Stomach (tissue), 9 donors: ENCODE measurements around the gene C1orf35. TPM values are rescaled to one million over a fixed set of nuclear protein-coding genes. Genes with fewer than 3 reads are reported as not detected.
A peak's percentile ranks its signal among the peaks of the same experiment; 100 is the strongest.

ENCODE experiments used
- DNase-seq, 2 donors: peaks; one replicate each; pipeline versions ENCODE4 v3.0.0 to v3.0.0-alpha.2; 2013 to 2019
- H3K27ac ChIP-seq, 5 donors: fragments of 200-600 bp in 4 of 5; sonication (generic) in 4 of 5; one replicate each; pipeline ENCODE4 v1.5.1; 2013 to 2019; ENCODE audit warnings: mild to moderate bottlenecking in 1 of 5, moderate library complexity in 1 of 5
- H3K27me3 ChIP-seq, 3 donors: fragments of 200-600 bp; sonication (generic); one replicate each; pipeline ENCODE4 v1.5.1; 2017 to 2019; ENCODE audit warnings: mixed run types in 1 of 3
- H3K36me3 ChIP-seq, 4 donors: fragments of 200-600 bp; sonication (generic); 1 replicate in 3 of 4; 2 replicates in 1 of 4; pipeline ENCODE4 v1.5.1; 2016 to 2019
- H3K4me1 ChIP-seq, 4 donors: fragments of 200-600 bp; sonication (generic); one replicate each; pipeline ENCODE4 v1.5.1; 2016 to 2019
- H3K4me3 ChIP-seq, 4 donors: fragments of 200-600 bp; sonication (generic) in 3 of 4; one replicate each; pipeline ENCODE4 v1.5.1; 2016 to 2019; ENCODE audit warnings: mild to moderate bottlenecking in 1 of 4
- H3K9me3 ChIP-seq, 4 donors: fragments of 200-600 bp; sonication (generic); one replicate each; pipeline ENCODE4 v1.5.1; 2016 to 2019
- CTCF ChIP-seq, 7 experiments: fragments of 450-650 bp in 4 of 7; fragments of 200-600 bp in 3 of 7; sonication (generic) in 3 of 7; IDR thresholded peaks; one replicate each; pipeline ENCODE4 v1.5.1; 2016 to 2019; ENCODE audit warnings: antibody characterized with exemption in 7 of 7, control low read depth in 2 of 7, mild to moderate bottlenecking in 1 of 7
- EP300 ChIP-seq: sonication (generic); formaldehyde crosslinking; IDR thresholded peaks from one replicate; pipeline ENCODE4 v1.6.1; 2017; ENCODE audit warnings: antibody characterized with exemption
- POLR2A ChIP-seq, 4 donors: fragments of 450-650 bp; IDR thresholded peaks; one replicate each; pipeline ENCODE4 v1.6.1; 2016; ENCODE audit warnings: antibody characterized with exemption in 4 of 4, control low read depth in 2 of 4, mild to moderate bottlenecking in 1 of 4, moderate library complexity in 1 of 4
- POLR2AphosphoS5 ChIP-seq, 3 donors: sonication (generic); formaldehyde crosslinking; IDR thresholded peaks; one replicate each; pipeline ENCODE4 v1.6.1; 2016; ENCODE audit warnings: antibody characterized with exemption in 3 of 3
- WGBS, 5 donors: extraction: QIAGEN DNeasy Blood & Tissue Kit in 3 of 5; methylation state at CpG; one replicate each; pipeline versions ENCODE4 v1.1.5 to v1.1.7; 2013 to 2018; 5-methylcytosine and 5-hydroxymethylcytosine counted together
- intact Hi-C: fragments of 100-400 bp; cut with DNase I; formaldehyde crosslinking; loops from one replicate; pipeline ENCODE4 v1.15.1; 2023; ENCODE audit warnings: low total_unique reads
- polyA plus RNA-seq, 3 donors: library from polyadenylated mRNA; stranded (reverse); fragments of 200-250 nt; gene quantifications; one replicate each; pipeline ENCODE4 v1.2.3, GENCODE V29; 2013
- total RNA-seq, 5 donors: library from RNA; depleted of rRNA; stranded (reverse); fragments of >200 nt; gene quantifications; one replicate each; pipeline versions ENCODE4 v1.1.0 to v1.2.3, GENCODE V29; 2014 to 2016
- donor health status: healthy with polysubstance abuse.
- donor health status: Bipolar disorder and iron deficiency.
- donor health status: healthy.

The C1orf35 gene
- total and polyA plus RNA-seq, 8 donors = 0.58 to 94.7 (median 11.8) TPM

GRCh38 chr1:228079601-228080263, 23.4 kb downstream of the C1orf35 start:
- no peaks in the 10 kb centered on the region for H3K27me3 ChIP-seq
- intact Hi-C loops = loop anchor here (10.0 kb wide), 1 partner anchor 295 kb away; no protein-coding TSS in a partner anchor
- H3K4me1 ChIP-seq = peaks cover 14 to 28% (median 24%) of the 10 kb centered on the region in 4 donors
- 85 to 94% (median 93%) methylated on average over 6 to 7 of the region's 7 CpGs for WGBS, 5 donors
- no peaks in the 10 kb centered on the region for H3K36me3 ChIP-seq
- no peak overlapping the region for H3K4me3 ChIP-seq
- peak in 1 of 2 donors; percentile 23 for DNase-seq
- H3K27ac ChIP-seq = no peak overlapping the region
- TF ChIP-seq POLR2AphosphoS5 (IDR thresholded peaks at IDR 0.05) (no peak), CTCF (IDR thresholded peaks at IDR 0.05) (no peak), EP300 (no peak), POLR2A (IDR thresholded peaks at IDR 0.05) (no peak)
- H3K9me3 ChIP-seq = no peaks in the 10 kb centered on the region

GRCh38 chr1:228079013-228079412, 24.1 kb downstream of the C1orf35 start:
- 77 to 91% (median 89%) methylated on average over 3 to 7 of the region's 7 CpGs for WGBS, 5 donors
- DNase-seq = peak in 1 of 2 donors; percentile 7
- Histone ChIP-seq H3K27me3 (peaks cover 0 to under 1% (median 0%) of the 10 kb centered on the region in 3 donors), H3K9me3 (no peaks in the 10 kb centered on the region), H3K27ac (no peak overlapping the region), H3K4me3 (no peak overlapping the region), H3K36me3 (no peaks in the 10 kb centered on the region), H3K4me1 (peaks cover 9 to 21% (median 17%) of the 10 kb centered on the region in 4 donors)
- TF ChIP-seq EP300 = no peak
- TF ChIP-seq CTCF (IDR thresholded peaks at IDR 0.05) = no peak
- no peak for TF ChIP-seq POLR2AphosphoS5 (IDR thresholded peaks at IDR 0.05)
- TF ChIP-seq POLR2A (IDR thresholded peaks at IDR 0.05) = no peak
- intact Hi-C loops = loop anchor here (10.0 kb wide), 1 partner anchor 294 kb away; no protein-coding TSS in a partner anchor

GRCh38 chr1:228077565-228078330, 25.4 kb downstream of the C1orf35 start:
- H3K4me3 ChIP-seq = no peak overlapping the region
- peak overlapping the region in 1 of 5 donors; percentile 56 for H3K27ac ChIP-seq

More at GRCh38 chr1:228077565-228078330, 25.4 kb downstream of the C1orf35 start:
- DNase-seq = peak in 1 of 2 donors; percentile 8
- peaks cover 9 to 17% (median 15%) of the 10 kb centered on the region in 4 donors for H3K4me1 ChIP-seq
- no peak for TF ChIP-seq POLR2AphosphoS5 (IDR thresholded peaks at IDR 0.05)
- TF ChIP-seq POLR2A (IDR thresholded peaks at IDR 0.05) = no peak
- TF ChIP-seq CTCF (IDR thresholded peaks at IDR 0.05) = no peak
- TF ChIP-seq EP300 = no peak
- H3K36me3 ChIP-seq = no peaks in the 10 kb centered on the region
- 55 to 65% (median 60%) methylated on average over 8 to 10 of the region's 10 CpGs for WGBS, 5 donors
- no peaks in the 10 kb centered on the region for H3K9me3 ChIP-seq
- H3K27me3 ChIP-seq = peaks cover 0 to 7% (median 0%) of the 10 kb centered on the region in 3 donors
- intact Hi-C loops = loop anchor here (10.0 kb wide), 1 partner anchor 293 kb away; no protein-coding TSS in a partner anchor
